IMR-90 (cell line): ENCODE measurements around the gene SDHA. TPM values are rescaled to one million over a fixed set of nuclear protein-coding genes. Genes with fewer than 3 reads are reported as not detected.

Source experiments
- ATAC-seq: fragments of 200-7000 bp; cut with Tn5 transposase; 2 replicates; pipeline ENCODE4 v1.9.1; 2020; ENCODE audit warnings: low read depth, mild to moderate bottlenecking, moderate library complexity
- BruUV-seq: library from RNA; stranded (reverse); fragments of 400-500 nt; replicated peaks from 2 replicates; lab custom pipeline; 2021; lab: Mats Ljungman, UMichigan
- CTCF ChIA-PET: fragments of 300-600 bp; formaldehyde crosslinking; extraction: SDS; loops from one replicate; lab custom pipeline; 2021; ENCODE audit warnings: antibody characterized with exemption; lab: Yijun Ruan, JAX
- POLR2A ChIA-PET: fragments of 300-600 bp; sonication (Branson Sonifier 250); formaldehyde crosslinking; loops from one replicate; lab custom pipeline; 2022; ENCODE audit warnings: antibody characterized with exemption; ENCODE audit not compliant: unreplicated experiment; lab: Charles Lee
- DNase-seq: peaks from one replicate; pipeline ENCODE4 v3.0.0; 2013
- H2AFZ ChIP-seq: replicated peaks from 2 replicates; pipeline ENCODE3; 2013; ENCODE audit warnings: low read length, mild to moderate bottlenecking; ENCODE audit not compliant: poor library complexity
- H2AK5ac ChIP-seq: 2 replicates; pipeline ENCODE4 v1.6.1; 2013; ENCODE audit warnings: low read depth, low read length, inconsistent platforms
- H2AK9ac ChIP-seq: replicated peaks from 2 replicates; pipeline ENCODE3; 2013; ENCODE audit warnings: mild to moderate bottlenecking, low read depth, low read length, moderate library complexity; ENCODE audit not compliant: poor library complexity
- H2BK120ac ChIP-seq: 2 replicates; pipeline ENCODE4 v1.6.1; 2013; ENCODE audit warnings: low read depth, low read length, inconsistent platforms
- H2BK15ac ChIP-seq: 3 replicates; pipeline ENCODE4 v1.6.1; 2013; ENCODE audit warnings: low read depth, low read length, inconsistent platforms
- H2BK20ac ChIP-seq: 2 replicates; pipeline ENCODE4 v1.6.1; 2013; ENCODE audit warnings: low read depth, mild to moderate bottlenecking, inconsistent platforms, low read length, moderate library complexity
- H2BK5ac ChIP-seq: 2 replicates; pipeline ENCODE4 v1.6.1; 2013; ENCODE audit warnings: mild to moderate bottlenecking, low read depth, low read length, inconsistent platforms; ENCODE audit not compliant: poor library complexity, severe bottlenecking
- H3K14ac ChIP-seq: replicated peaks from 2 replicates; pipeline ENCODE4 v1.6.1; 2013; ENCODE audit warnings: low read depth, low read length, inconsistent platforms
- H3K18ac ChIP-seq: 2 replicates; pipeline ENCODE4 v1.6.1; 2013; ENCODE audit warnings: low read depth, low read length, control low read depth
- H3K23ac ChIP-seq: 2 replicates; pipeline ENCODE4 v1.6.1; 2013; ENCODE audit warnings: low read depth, low read length, inconsistent platforms
- H3K27ac ChIP-seq: 2 replicates; pipeline ENCODE4 v1.5.1; 2013; ENCODE audit warnings: mild to moderate bottlenecking, control low read depth, low read length; ENCODE audit not compliant: insufficient read depth
- H3K27me3 ChIP-seq: 2 replicates; pipeline ENCODE4 v1.6.1; 2013; ENCODE audit warnings: low read length; ENCODE audit not compliant: control insufficient read depth, insufficient read depth
- H3K36me3 ChIP-seq: 2 replicates; pipeline ENCODE4 v1.6.1; 2013; ENCODE audit warnings: low read length, mixed read lengths; ENCODE audit not compliant: control insufficient read depth, insufficient read depth
- H3K4ac ChIP-seq: 2 replicates; pipeline ENCODE4 v1.6.1; 2013; ENCODE audit warnings: low read depth, low read length, inconsistent platforms
- H3K4me1 ChIP-seq: 2 replicates; pipeline ENCODE4 v1.6.1; 2013; ENCODE audit warnings: low read length, mixed read lengths; ENCODE audit not compliant: control insufficient read depth, insufficient read depth
- H3K4me2 ChIP-seq: 2 replicates; pipeline ENCODE4 v1.6.1; 2013; ENCODE audit warnings: low read depth, mild to moderate bottlenecking, control low read depth, low read length, moderate library complexity
- H3K4me3 ChIP-seq: 2 replicates; pipeline ENCODE4 v1.5.1; 2013; ENCODE audit warnings: low read depth, mild to moderate bottlenecking, control low read depth, low read length, moderate library complexity; ENCODE audit not compliant: insufficient read depth
- H3K56ac ChIP-seq: 2 replicates; pipeline ENCODE4 v1.6.1; 2013; ENCODE audit warnings: low read length, inconsistent platforms; ENCODE audit not compliant: insufficient read depth; ENCODE audit errors: extremely low read depth
- H3K79me1 ChIP-seq, 2 experiments: 2 replicates each; pipeline ENCODE4 v1.6.1; 2013; ENCODE audit warnings: low read length in 2 of 2, inconsistent platforms in 1 of 2, low read depth in 1 of 2
- H3K9ac ChIP-seq: 2 replicates; pipeline ENCODE4 v1.6.1; 2013; ENCODE audit warnings: low read depth, low read length, control low read depth
- H3K9me1 ChIP-seq: 2 replicates; pipeline ENCODE4 v1.6.1; 2013; ENCODE audit warnings: low read length, inconsistent platforms; ENCODE audit not compliant: insufficient read depth
- H3K9me3 ChIP-seq: 2 replicates; pipeline ENCODE4 v1.6.1; 2013; ENCODE audit warnings: low read length; ENCODE audit not compliant: control insufficient read depth, insufficient read depth
- H4K20me1 ChIP-seq: 2 replicates; pipeline ENCODE4 v1.6.1; 2013; ENCODE audit warnings: low read length, inconsistent platforms; ENCODE audit not compliant: insufficient read depth
- H4K5ac ChIP-seq: 2 replicates; pipeline ENCODE4 v1.6.1; 2013; ENCODE audit warnings: mild to moderate bottlenecking, low read depth, low read length, control low read depth
- H4K8ac ChIP-seq, 2 experiments: 2 replicates each; pipeline ENCODE4 v1.6.1; 2013; ENCODE audit warnings: low read depth in 2 of 2, low read length in 2 of 2, control low read depth in 1 of 2, inconsistent platforms in 1 of 2
- H4K91ac ChIP-seq: 2 replicates; pipeline ENCODE4 v1.6.1; 2013; ENCODE audit warnings: low read depth, low read length, inconsistent platforms; ENCODE audit not compliant: insufficient read depth
- BHLHE40 ChIP-seq: fragments of 150-350 bp; IDR thresholded peaks from 2 replicates; pipeline ENCODE4 v1.6.1; 2016; ENCODE audit warnings: mild to moderate bottlenecking, low read depth, low read length
- CEBPB ChIP-seq: IDR thresholded peaks from 2 replicates; pipeline ENCODE4 v1.6.1; 2012; ENCODE audit warnings: low read depth, low read length, improper control_type of control experiment
- FOS ChIP-seq: fragments of 150-350 bp; IDR thresholded peaks from 2 replicates; pipeline ENCODE4 v1.6.1; 2016; ENCODE audit warnings: low read depth, low read length
- MAFK ChIP-seq: IDR thresholded peaks from 2 replicates; pipeline ENCODE4 v1.6.1; 2012; ENCODE audit warnings: low read depth, low read length, improper control_type of control experiment
- MAZ ChIP-seq: IDR thresholded peaks from 2 replicates; pipeline ENCODE4 v1.6.1; 2012; ENCODE audit warnings: low read depth, mild to moderate bottlenecking, low read length, improper control_type of control experiment, moderate library complexity, borderline replicate concordance
- MXI1 ChIP-seq: IDR thresholded peaks from 2 replicates; pipeline ENCODE4 v1.6.1; 2012; ENCODE audit warnings: low read depth, mild to moderate bottlenecking, low read length, moderate library complexity, borderline replicate concordance
- RAD21 ChIP-seq: IDR thresholded peaks from 2 replicates; pipeline ENCODE4 v1.6.1; 2012; ENCODE audit warnings: low read length, improper control_type of control experiment
- RCOR1 ChIP-seq: IDR thresholded peaks from 2 replicates; pipeline ENCODE4 v1.6.1; 2012; ENCODE audit warnings: mild to moderate bottlenecking, low read length, improper control_type of control experiment; ENCODE audit not compliant: insufficient replicate concordance
- RFX5 ChIP-seq: IDR thresholded peaks from 2 replicates; pipeline ENCODE4 v1.8.0; 2012; ENCODE audit warnings: low read depth, mild to moderate bottlenecking, low read length, moderate library complexity
- SMC3 ChIP-seq: fragments of 150-350 bp; IDR thresholded peaks from 2 replicates; pipeline ENCODE4 v1.6.1; 2016; ENCODE audit warnings: low read depth, mild to moderate bottlenecking, antibody characterized with exemption, low read length, moderate library complexity
- WGBS, 2 experiments: methylation state at CpG; one replicate each; pipeline versions ENCODE4 v1.1.5 to v1.1.7; 2013; ENCODE audit warnings: missing lambda C conversion rate in 2 of 2; ENCODE audit not compliant: insufficient read length in 1 of 2; ENCODE audit errors: extremely low coverage in 2 of 2; 5-methylcytosine and 5-hydroxymethylcytosine counted together
- dilution Hi-C: fragments of 300-500 bp; cut with HindIII; formaldehyde crosslinking; loops from one replicate; pipeline ENCODE4 v1.14.3; 2018; ENCODE audit warnings: low sequenced_read_pairs; ENCODE audit not compliant: unreplicated experiment
- in situ Hi-C: fragments of 300-500 bp; cut with MboI; formaldehyde crosslinking; loops from 3 replicates; pipeline ENCODE4 v1.14.3; 2019; ENCODE audit warnings: low sequenced_read_pairs, inconsistent platforms, mixed read lengths
- intact Hi-C: fragments of 100-400 bp; cut with micrococcal nuclease; formaldehyde crosslinking; loops from 2 replicates; pipeline ENCODE4 v1.10.0; 2022
- polyA plus RNA-seq, 3 experiments: library from polyadenylated mRNA; depleted of rRNA; stranded (reverse); fragments of >200 nt; gene quantifications; 2 replicates each; pipeline ENCODE4 v1.2.3, GENCODE V29; 2012; ENCODE audit warnings: low replicate concordance in 1 of 3
- total RNA-seq: library from RNA; depleted of rRNA; stranded (reverse); fragments of >200 nt; gene quantifications from 2 replicates; pipeline ENCODE4 v1.2.3, GENCODE V29; 2012
- TF ChIP-seq, protein P1 (sequence below): fragments of 150-350 bp; IDR thresholded peaks from 2 replicates; pipeline ENCODE4 v1.6.1; 2017; ENCODE audit warnings: mild to moderate bottlenecking, antibody characterized with exemption, low read length, low read depth

The SDHA gene
- total and polyA plus RNA-seq, 2 of the 4 experiments (the other 2 are of a cell fraction), result 105 to 121 TPM

DNA sequence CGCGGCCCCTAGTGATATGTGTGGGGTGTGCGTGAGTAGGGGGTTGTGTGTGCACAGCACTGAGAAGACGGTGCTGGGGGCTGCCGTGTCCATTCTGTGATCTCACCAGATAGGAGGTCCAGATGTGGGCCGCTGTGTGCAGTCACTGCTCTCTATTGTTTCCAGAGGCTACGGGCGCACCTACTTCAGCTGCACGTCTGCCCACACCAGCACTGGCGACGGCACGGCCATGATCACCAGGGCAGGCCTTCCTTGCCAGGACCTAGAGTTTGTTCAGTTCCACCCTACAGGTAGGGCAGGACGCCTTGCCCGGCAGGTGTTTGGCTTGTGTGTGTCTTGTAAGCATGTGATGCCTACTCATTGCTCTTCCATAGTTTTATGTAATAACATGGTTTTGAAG, 12.6 kb downstream of the SDHA start:
- Histone ChIP-seq H3K36me3 (peaks cover 62% of the 10 kb centered on the region), H3K27me3 (no peaks in the 10 kb centered on the region), H2BK20ac (no peak overlapping the region), H3K14ac (no peak overlapping the region), H4K20me1 (no peaks in the 10 kb centered on the region), H3K4ac (no peak overlapping the region), H2AFZ (no peak overlapping the region), H3K4me3 (no peak overlapping the region), H3K27ac (no peak overlapping the region), H3K23ac (no peak overlapping the region), H2BK15ac (no peak overlapping the region), H4K8ac (no peak overlapping the region), H3K79me1 (peaks cover 18 to 21% of the 10 kb centered on the region in 2 experiments), H3K9me3 (no peaks in the 10 kb centered on the region), H2AK5ac (no peak overlapping the region), H3K4me2 (no peak overlapping the region), H2AK9ac (no peak overlapping the region), H3K18ac (no peak overlapping the region), H3K9ac (no peak overlapping the region), H3K9me1 (no peaks in the 10 kb centered on the region; the same call in 1 of the 2 replicates), H3K4me1 (no peaks in the 10 kb centered on the region), H2BK5ac (no peak overlapping the region), H4K91ac (no peak overlapping the region), H4K5ac (no peak overlapping the region), H3K56ac (no peak overlapping the region), H2BK120ac (no peak overlapping the region)
- in situ Hi-C loops, result loop anchor here (10.0 kb wide), 1 partner anchor 1364 kb away; no protein-coding TSS in a partner anchor
- CTCF ChIA-PET, result no interaction called here
- POLR2A ChIA-PET, result no interaction called here
- no CpG with 5 or more reads among the region's 14 CpGs for WGBS, 2 experiments
- TF ChIP-seq, protein P1, sequence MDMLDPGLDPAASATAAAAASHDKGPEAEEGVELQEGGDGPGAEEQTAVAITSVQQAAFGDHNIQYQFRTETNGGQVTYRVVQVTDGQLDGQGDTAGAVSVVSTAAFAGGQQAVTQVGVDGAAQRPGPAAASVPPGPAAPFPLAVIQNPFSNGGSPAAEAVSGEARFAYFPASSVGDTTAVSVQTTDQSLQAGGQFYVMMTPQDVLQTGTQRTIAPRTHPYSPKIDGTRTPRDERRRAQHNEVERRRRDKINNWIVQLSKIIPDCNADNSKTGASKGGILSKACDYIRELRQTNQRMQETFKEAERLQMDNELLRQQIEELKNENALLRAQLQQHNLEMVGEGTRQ, result no peak
- no peak for TF ChIP-seq RFX5
- no peak for TF ChIP-seq SMC3
- no peak for TF ChIP-seq BHLHE40
- no peak for TF ChIP-seq CEBPB
- no peak for TF ChIP-seq RCOR1
- TF ChIP-seq RAD21, result no peak
- TF ChIP-seq FOS, result no peak
- TF ChIP-seq MAFK, result no peak
- no peak for TF ChIP-seq MAZ
- no peak for TF ChIP-seq MXI1
- dilution Hi-C loops, result no loop called here
- no peak for DNase-seq
- no TSS peak for BruUV-seq
- intact Hi-C loops, result no loop called here
- ATAC-seq, result no peak
